ENCODE data around the gene SSBP3.
A peak's percentile ranks its signal among the peaks of the same experiment; 100 is the strongest.

DNA sequence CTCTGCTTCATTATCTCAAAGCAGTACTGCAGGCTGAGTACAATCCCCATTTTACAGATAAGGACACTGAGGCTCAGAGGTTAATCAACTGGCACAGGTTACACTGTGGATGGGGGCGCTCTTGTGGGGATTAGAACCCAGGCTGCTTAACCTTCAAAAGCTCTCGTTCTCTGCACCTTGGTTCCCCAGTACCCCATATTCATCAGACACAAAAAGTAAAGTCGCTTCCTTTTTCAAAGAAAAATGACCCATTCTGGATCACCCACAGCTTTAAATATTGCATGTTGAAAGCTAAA, 20.5 kb downstream of the SSBP3 start:
- TF ChIP-seq, protein P1, sequence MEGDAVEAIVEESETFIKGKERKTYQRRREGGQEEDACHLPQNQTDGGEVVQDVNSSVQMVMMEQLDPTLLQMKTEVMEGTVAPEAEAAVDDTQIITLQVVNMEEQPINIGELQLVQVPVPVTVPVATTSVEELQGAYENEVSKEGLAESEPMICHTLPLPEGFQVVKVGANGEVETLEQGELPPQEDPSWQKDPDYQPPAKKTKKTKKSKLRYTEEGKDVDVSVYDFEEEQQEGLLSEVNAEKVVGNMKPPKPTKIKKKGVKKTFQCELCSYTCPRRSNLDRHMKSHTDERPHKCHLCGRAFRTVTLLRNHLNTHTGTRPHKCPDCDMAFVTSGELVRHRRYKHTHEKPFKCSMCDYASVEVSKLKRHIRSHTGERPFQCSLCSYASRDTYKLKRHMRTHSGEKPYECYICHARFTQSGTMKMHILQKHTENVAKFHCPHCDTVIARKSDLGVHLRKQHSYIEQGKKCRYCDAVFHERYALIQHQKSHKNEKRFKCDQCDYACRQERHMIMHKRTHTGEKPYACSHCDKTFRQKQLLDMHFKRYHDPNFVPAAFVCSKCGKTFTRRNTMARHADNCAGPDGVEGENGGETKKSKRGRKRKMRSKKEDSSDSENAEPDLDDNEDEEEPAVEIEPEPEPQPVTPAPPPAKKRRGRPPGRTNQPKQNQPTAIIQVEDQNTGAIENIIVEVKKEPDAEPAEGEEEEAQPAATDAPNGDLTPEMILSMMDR (conservative IDR thresholded peaks at IDR 0.05; ENCODE audit: low read length), result peak; percentile 42; the same call in 1 of the 2 replicates
- no peak for TF ChIP-seq EZH2phosphoT487 (IDR thresholded peaks at IDR 0.05; ENCODE audit: borderline replicate concordance, low read depth, low read length)
